Neural progenitor cell (in vitro differentiated cells): ENCODE data around the gene IL25.
"Not testable (repeated sequence)": the region's sequence is repeated elsewhere in the genome, so short reads cannot be mapped to it uniquely, and the experiment has no call there.

Experiments used
- CTCF ChIP-seq: fragments of 200-600 bp; sonication (generic); IDR thresholded peaks from 2 replicates; pipeline ENCODE4 v1.5.1; 2017; ENCODE audit warnings: antibody characterized with exemption, mild to moderate bottlenecking
- EZH2 ChIP-seq: fragments of 200-600 bp; sonication (generic); IDR thresholded peaks from 2 replicates; pipeline ENCODE4 v1.6.1; 2017; ENCODE audit warnings: antibody characterized with exemption, mild to moderate bottlenecking, moderate library complexity
- EZH2phosphoT487 ChIP-seq: fragments of 200-600 bp; sonication (generic); IDR thresholded peaks from 2 replicates; pipeline ENCODE4 v1.6.1; 2017; ENCODE audit warnings: antibody characterized with exemption

- not testable (repeated sequence) for TF ChIP-seq CTCF, EZH2, EZH2phosphoT487
These were observed 28.0 kb downstream of the IL25 start for GRCh38 chr14:23400496-23401149.
